GM13976 (cell line): Measurements from ENCODE around the gene SEMA5A.

Experiments used
- DNase-seq: peaks from one replicate; pipeline ENCODE4 v3.0.0; 2012; ENCODE audit warnings: low spot score
- CTCF ChIP-seq: IDR thresholded peaks from 2 replicates; pipeline ENCODE4 v1.5.1; 2012; ENCODE audit warnings: borderline replicate concordance, mild to moderate bottlenecking; ENCODE audit not compliant: insufficient read depth; ENCODE audit errors: extremely low read depth, missing control alignments, control extremely low read depth
- in situ Hi-C: fragments of 300-500 bp; cut with MboI; formaldehyde crosslinking; loops from one replicate; pipeline ENCODE4 v1.12.0; 2022; ENCODE audit warnings: low sequenced_read_pairs, mixed read lengths, inconsistent platforms; ENCODE audit not compliant: unreplicated experiment

SEMA5A gene

GRCh38 chr5:9174446-9174845, 371.4 kb downstream of the SEMA5A start:
- in situ Hi-C loops, result no loop called here

GRCh38 chr5:9173281-9174048, 372.4 kb downstream of the SEMA5A start:
- in situ Hi-C loops, result no loop called here
- TF ChIP-seq CTCF, result no peak
- DNase-seq, result no peak

More at GRCh38 chr5:9174446-9174845, 371.4 kb downstream of the SEMA5A start:
- DNase-seq, result no peak
- no peak for TF ChIP-seq CTCF

- DNase-seq, result no peak
- in situ Hi-C loops, result no loop called here
- no peak for TF ChIP-seq CTCF
These were observed 375.8 kb downstream of the SEMA5A start for GRCh38 chr5:9170026-9170425.

- in situ Hi-C loops, result no loop called here
- no peak for TF ChIP-seq CTCF
These were observed 376.3 kb downstream of the SEMA5A start for GRCh38 chr5:9169557-9169902.

GRCh38 chr5:9168791-9169556, 376.9 kb downstream of the SEMA5A start:
- no peak for DNase-seq
- no peak for TF ChIP-seq CTCF
- in situ Hi-C loops, result no loop called here

More at GRCh38 chr5:9169557-9169902, 376.3 kb downstream of the SEMA5A start:
- DNase-seq, result no peak

GRCh38 chr5:9166202-9167112, 379.4 kb downstream of the SEMA5A start:
- no peak for DNase-seq
- in situ Hi-C loops, result no loop called here
- TF ChIP-seq CTCF, result no peak
